H9 (cell line): ENCODE data around the gene TYW5. TPM values are rescaled to one million over a fixed set of nuclear protein-coding genes. Genes with fewer than 3 reads are reported as not detected.

Experiments used
- DNase-seq: peaks from one replicate; pipeline ENCODE4 v3.0.0-alpha.2; 2017
- H2AFZ ChIP-seq: one replicate; pipeline ENCODE4 v1.6.1; 2013; ENCODE audit warnings: mild to moderate bottlenecking, low read length, control low read depth, moderate library complexity
- H2AK5ac ChIP-seq: 2 replicates; pipeline ENCODE4 v1.6.1; 2013; ENCODE audit warnings: low read length, control low read depth, mixed read lengths; ENCODE audit not compliant: insufficient read length
- H2BK120ac ChIP-seq: one replicate; pipeline ENCODE4 v1.6.1; 2013; ENCODE audit warnings: low read depth, mild to moderate bottlenecking, low read length, control low read depth, inconsistent platforms; ENCODE audit not compliant: poor library complexity, severe bottlenecking
- H2BK12ac ChIP-seq: 2 replicates; pipeline ENCODE4 v1.6.1; 2013; ENCODE audit warnings: low read length, control low read depth, mixed read lengths, low read depth; ENCODE audit not compliant: insufficient read length
- H2BK15ac ChIP-seq: 2 replicates; pipeline ENCODE4 v1.6.1; 2013; ENCODE audit warnings: low read depth, low read length, control low read depth
- H2BK20ac ChIP-seq: one replicate; pipeline ENCODE4 v1.6.1; 2013; ENCODE audit warnings: low read depth, mild to moderate bottlenecking, low read length, control low read depth, inconsistent platforms; ENCODE audit not compliant: poor library complexity, severe bottlenecking
- H2BK5ac ChIP-seq: 2 replicates; pipeline ENCODE4 v1.6.1; 2013; ENCODE audit warnings: low read length, control low read depth, mixed read lengths; ENCODE audit not compliant: insufficient read length
- H3K14ac ChIP-seq: 2 replicates; pipeline ENCODE4 v1.6.1; 2013; ENCODE audit warnings: low read length, control low read depth; ENCODE audit not compliant: insufficient read depth
- H3K18ac ChIP-seq: 2 replicates; pipeline ENCODE4 v1.6.1; 2013; ENCODE audit warnings: low read depth, mild to moderate bottlenecking, mixed read lengths, low read length, control low read depth; ENCODE audit not compliant: insufficient read length
- H3K23ac ChIP-seq: 2 replicates; pipeline ENCODE4 v1.6.1; 2013; ENCODE audit warnings: low read length, control low read depth, mixed read lengths, low read depth; ENCODE audit not compliant: insufficient read length
- H3K23me2 ChIP-seq: 2 replicates; pipeline ENCODE4 v1.6.1; 2013; ENCODE audit warnings: low read depth, mild to moderate bottlenecking, mixed read lengths, low read length, control low read depth; ENCODE audit not compliant: insufficient read length, poor library complexity, severe bottlenecking
- H3K27ac ChIP-seq: 2 replicates; pipeline ENCODE4 v1.5.1; 2013; ENCODE audit warnings: low read length, control low read depth, mixed read lengths, low read depth; ENCODE audit not compliant: insufficient read length
- H3K27me3 ChIP-seq: 2 replicates; pipeline ENCODE4 v1.6.1; 2013; ENCODE audit warnings: low read length, control low read depth, inconsistent platforms; ENCODE audit not compliant: insufficient read depth
- H3K4ac ChIP-seq: 2 replicates; pipeline ENCODE4 v1.6.1; 2013; ENCODE audit warnings: low read depth, mild to moderate bottlenecking, control low read depth, inconsistent platforms, low read length, moderate library complexity
- H3K4me1 ChIP-seq: 2 replicates; pipeline ENCODE4 v1.6.1; 2013; ENCODE audit warnings: low read length, control low read depth, inconsistent platforms; ENCODE audit not compliant: insufficient read depth
- H3K4me2 ChIP-seq: 2 replicates; pipeline ENCODE4 v1.6.1; 2013; ENCODE audit warnings: low read length, control low read depth, mixed read lengths; ENCODE audit not compliant: insufficient read length, insufficient read depth
- H3K56ac ChIP-seq: 2 replicates; pipeline ENCODE4 v1.6.1; 2013; ENCODE audit warnings: low read depth, mild to moderate bottlenecking, mixed read lengths, low read length, control low read depth; ENCODE audit not compliant: insufficient read length
- H3K79me1 ChIP-seq: 2 replicates; pipeline ENCODE4 v1.6.1; 2013; ENCODE audit warnings: low read depth, mild to moderate bottlenecking, moderate library complexity, low read length, control low read depth, inconsistent platforms; ENCODE audit not compliant: insufficient read depth, poor library complexity, severe bottlenecking
- H3K79me2 ChIP-seq: 2 replicates; pipeline ENCODE4 v1.6.1; 2013; ENCODE audit warnings: low read length, control low read depth, inconsistent platforms; ENCODE audit not compliant: insufficient read depth
- H3K9ac ChIP-seq: 2 replicates; pipeline ENCODE4 v1.6.1; 2013; ENCODE audit warnings: low read length, control low read depth, mixed read lengths; ENCODE audit not compliant: insufficient read length; ENCODE audit errors: extremely low read depth
- H3K9me3 ChIP-seq: one replicate; pipeline ENCODE4 v1.6.1; 2013; ENCODE audit warnings: low read depth, low read length, inconsistent platforms; ENCODE audit not compliant: control insufficient read depth
- H3T11ph ChIP-seq: one replicate; pipeline ENCODE4 v1.6.1; 2013; ENCODE audit warnings: mild to moderate bottlenecking, low read length, control low read depth, inconsistent platforms
- H4K20me1 ChIP-seq: one replicate; pipeline ENCODE4 v1.6.1; 2013; ENCODE audit not compliant: control insufficient read depth, insufficient read length, insufficient read depth
- H4K5ac ChIP-seq: 2 replicates; pipeline ENCODE4 v1.6.1; 2013; ENCODE audit warnings: low read depth, mild to moderate bottlenecking, mixed read lengths, low read length, control low read depth; ENCODE audit not compliant: insufficient read length
- H4K8ac ChIP-seq: replicated peaks from 2 replicates; pipeline ENCODE4 v1.6.1; 2013; ENCODE audit warnings: low read length, control low read depth, mixed read lengths, low read depth; ENCODE audit not compliant: insufficient read length
- H4K91ac ChIP-seq: 2 replicates; pipeline ENCODE4 v1.6.1; 2013; ENCODE audit warnings: low read depth, mild to moderate bottlenecking, moderate library complexity, mixed read lengths, low read length, control low read depth; ENCODE audit not compliant: insufficient read length
- H3K27ac Mint-ChIP-seq, 3 experiments: 2 replicates in 2 of 3; 3 replicates in 1 of 3; pipeline ENCODE4 v1.8.0; 2020 to 2021; ENCODE audit warnings: mixed read lengths in 3 of 3, mild to moderate bottlenecking in 1 of 3, moderate library complexity in 1 of 3
- H3K27me3 Mint-ChIP-seq: 2 replicates; pipeline ENCODE4 v1.8.0; 2021; ENCODE audit warnings: low read depth, mild to moderate bottlenecking, moderate library complexity, mixed read lengths
- H3K36me3 Mint-ChIP-seq, 3 experiments: 2 replicates in 2 of 3; 3 replicates in 1 of 3; pipeline ENCODE4 v1.8.0; 2020 to 2021; ENCODE audit warnings: low read depth in 3 of 3, mixed read lengths in 3 of 3; ENCODE audit not compliant: insufficient read depth in 1 of 3
- H3K4me1 Mint-ChIP-seq, 2 experiments: 2 replicates each; pipeline ENCODE4 v1.8.0; 2020; ENCODE audit warnings: mixed read lengths in 2 of 2
- H3K4me3 Mint-ChIP-seq, 2 experiments: 2 replicates in 1 of 2; 3 replicates in 1 of 2; pipeline ENCODE4 v1.8.0; 2020 to 2021; ENCODE audit warnings: mild to moderate bottlenecking in 2 of 2, mixed read lengths in 2 of 2, moderate library complexity in 1 of 2
- H3K9me3 Mint-ChIP-seq, 2 experiments: 2 replicates in 1 of 2; 3 replicates in 1 of 2; pipeline ENCODE4 v1.8.0; 2020; ENCODE audit warnings: mild to moderate bottlenecking in 2 of 2, mixed read lengths in 2 of 2, moderate library complexity in 1 of 2
- CTCF ChIP-seq: fragments of 200-600 bp; sonication (generic); conservative IDR thresholded peaks from 3 replicates; pipeline ENCODE4 v1.8.0; 2021; ENCODE audit warnings: antibody characterized with exemption, mild to moderate bottlenecking
- WGBS: extraction: QIAGEN DNeasy Blood & Tissue Kit; methylation state at CpG from one replicate; pipeline ENCODE4 v1.1.7; 2013; ENCODE audit warnings: missing lambda C conversion rate, low lambda C conversion rate, mixed read lengths; ENCODE audit not compliant: insufficient read length; ENCODE audit errors: extremely low coverage; 5-methylcytosine and 5-hydroxymethylcytosine counted together
- total RNA-seq: library from RNA; stranded (reverse); gene quantifications from 2 replicates; pipeline ENCODE4 v1.2.1, GENCODE V29; 2021

TYW5 gene
- total RNA-seq, 1 experiment from 2014 or later = 17.7 TPM

- WGBS = no CpG with 5 or more reads among the region's 3 CpGs
- no peak overlapping the region for H4K8ac ChIP-seq
Measured at GRCh38 chr2:199994371-199994770, 39.1 kb upstream of the TYW5 start.

More at GRCh38 chr2:199994371-199994770, 39.1 kb upstream of the TYW5 start:
- H3K14ac ChIP-seq = no peak overlapping the region
- no peak for DNase-seq
- H3K18ac ChIP-seq = no peak overlapping the region
- H2BK120ac ChIP-seq = no peak overlapping the region
- H3K27ac Mint-ChIP-seq = no peak overlapping the region
- no peaks in the 10 kb centered on the region for H3K4me1 ChIP-seq
- no peak overlapping the region for H2BK5ac ChIP-seq
- no peaks in the 10 kb centered on the region for H3K9me3 ChIP-seq
- no peak overlapping the region for H4K5ac ChIP-seq
- no peaks in the 10 kb centered on the region for H3K27me3 ChIP-seq
- H3K27me3 Mint-ChIP-seq = no peaks in the 10 kb centered on the region; the same call in 1 of the 2 replicates
- H3K9me3 Mint-ChIP-seq = 0 out of 5 replicates have a peak, but pooled peaks cover 0 to 1% of the 10 kb centered on the region in 2 experiments
- H2BK20ac ChIP-seq = no peak overlapping the region
- no peak overlapping the region for H3K4me2 ChIP-seq
- H2BK12ac ChIP-seq = no peak overlapping the region
- no peaks in the 10 kb centered on the region for H3K23me2 ChIP-seq
- H3K56ac ChIP-seq = no peak overlapping the region
- H3K79me1 ChIP-seq = no peaks in the 10 kb centered on the region
- H2BK15ac ChIP-seq = no peak overlapping the region
- no peak overlapping the region for H3T11ph ChIP-seq
- no peak overlapping the region for H2AK5ac ChIP-seq
- H4K20me1 ChIP-seq = no peaks in the 10 kb centered on the region
- no peak overlapping the region for H3K4ac ChIP-seq
- H2AFZ ChIP-seq = no peak overlapping the region
- H3K36me3 Mint-ChIP-seq = no peaks in the 10 kb centered on the region
- no peak overlapping the region for H3K9ac ChIP-seq
- no peak overlapping the region for H3K4me3 Mint-ChIP-seq
- H3K27ac ChIP-seq = no peak overlapping the region
- no peak overlapping the region for H3K23ac ChIP-seq
- no peaks in the 10 kb centered on the region for H3K4me1 Mint-ChIP-seq
- H3K79me2 ChIP-seq = no peaks in the 10 kb centered on the region
- H4K91ac ChIP-seq = no peak overlapping the region
- TF ChIP-seq CTCF = no peak
